Loucy (cell line): ENCODE measurements around the gene MMP24.

Experiments used
- H2AFZ ChIP-seq: fragments of 200-600 bp; sonication (generic); 2 replicates; pipeline ENCODE4 v1.6.0; 2016; ENCODE audit warnings: antibody characterized with exemption, mild to moderate bottlenecking, low read length, moderate library complexity
- H3F3A ChIP-seq: fragments of 200-600 bp; 2 replicates; pipeline ENCODE4 v1.6.0; 2016; ENCODE audit warnings: antibody characterized with exemption, low read depth, mild to moderate bottlenecking
- H3K27me3 ChIP-seq: fragments of 200-600 bp; sonication (generic); 2 replicates; pipeline ENCODE4 v1.6.1; 2014; ENCODE audit warnings: low read length, mild to moderate bottlenecking; ENCODE audit not compliant: insufficient read depth, poor library complexity, severe bottlenecking
- H3K36me3 ChIP-seq: fragments of 200-600 bp; sonication (generic); 2 replicates; pipeline ENCODE4 v1.6.1; 2016; ENCODE audit warnings: low read length; ENCODE audit not compliant: insufficient read depth
- H3K4me1 ChIP-seq: fragments of 200-600 bp; sonication (generic); 2 replicates; pipeline ENCODE4 v1.5.1; 2014; ENCODE audit warnings: low read length, mild to moderate bottlenecking; ENCODE audit not compliant: insufficient read depth, poor library complexity, severe bottlenecking
- H3K4me2 ChIP-seq: fragments of 200-600 bp; sonication (generic); 2 replicates; pipeline ENCODE4 v1.6.0; 2014; ENCODE audit warnings: antibody characterized with exemption, low read length, low read depth, mild to moderate bottlenecking; ENCODE audit not compliant: poor library complexity, severe bottlenecking
- H3K4me3 ChIP-seq: fragments of 200-600 bp; sonication (generic); 2 replicates; pipeline ENCODE4 v1.5.1; 2014; ENCODE audit warnings: low read length, mild to moderate bottlenecking, mixed read lengths; ENCODE audit not compliant: poor library complexity, severe bottlenecking
- H3K79me2 ChIP-seq: fragments of 200-600 bp; sonication (generic); 2 replicates; pipeline ENCODE4 v1.6.1; 2014; ENCODE audit warnings: low read length; ENCODE audit not compliant: insufficient read depth
- H3K9ac ChIP-seq: fragments of 200-600 bp; sonication (generic); 2 replicates; pipeline ENCODE4 v1.6.0; 2014; ENCODE audit warnings: mild to moderate bottlenecking, low read depth, low read length, moderate library complexity; ENCODE audit not compliant: poor library complexity, severe bottlenecking
- H3K9me2 ChIP-seq: fragments of 200-600 bp; sonication (generic); replicated peaks from 2 replicates; pipeline ENCODE4 v1.6.1; 2016; ENCODE audit warnings: low read depth, low read length, mixed read lengths
- H3K9me3 ChIP-seq: fragments of 200-600 bp; sonication (generic); 2 replicates; pipeline ENCODE4 v1.6.1; 2014; ENCODE audit warnings: mild to moderate bottlenecking, antibody characterized with exemption, low read length, low read depth; ENCODE audit not compliant: insufficient read depth
- H4K20me1 ChIP-seq: fragments of 200-600 bp; sonication (generic); 2 replicates; pipeline ENCODE4 v1.6.0; 2014; ENCODE audit warnings: antibody characterized with exemption, low read length, mild to moderate bottlenecking; ENCODE audit not compliant: insufficient read depth, poor library complexity, severe bottlenecking
- CTCF ChIP-seq: fragments of 200-600 bp; sonication (generic); conservative IDR thresholded peaks from 2 replicates; pipeline ENCODE4 v1.5.1; 2014; ENCODE audit warnings: mild to moderate bottlenecking, antibody characterized with exemption, low read length
- EZH2phosphoT487 ChIP-seq: fragments of 200-600 bp; IDR thresholded peaks from 2 replicates; pipeline ENCODE4 v1.6.1; 2018; ENCODE audit warnings: antibody characterized with exemption, mild to moderate bottlenecking, moderate library complexity, borderline replicate concordance

The MMP24 gene

GRCh38 chr20:35326021-35326739 lies 99.7 kb downstream of the MMP24 start:
- H3K9ac ChIP-seq = no peak overlapping the region
- H3F3A ChIP-seq = no peaks in the 10 kb centered on the region
- no peaks in the 10 kb centered on the region for H3K27me3 ChIP-seq
- H3K36me3 ChIP-seq = no peaks in the 10 kb centered on the region
- H3K4me2 ChIP-seq = no peak overlapping the region
- no peak overlapping the region for H2AFZ ChIP-seq
- H3K79me2 ChIP-seq = no peaks in the 10 kb centered on the region
- no peaks in the 10 kb centered on the region for H3K4me1 ChIP-seq
- H3K9me3 ChIP-seq = no peaks in the 10 kb centered on the region
- no peaks in the 10 kb centered on the region for H3K9me2 ChIP-seq
- H4K20me1 ChIP-seq = no peaks in the 10 kb centered on the region
- TF ChIP-seq CTCF (no peak), EZH2phosphoT487 (no peak)
- no peak overlapping the region for H3K4me3 ChIP-seq
